Measurements from ENCODE around the gene HYAL2.

- no peak for TF ChIP-seq CTCF (IDR thresholded peaks at IDR 0.05)
- no peak for TF ChIP-seq POLR2A (IDR thresholded peaks at IDR 0.05)
Measured at GRCh38 chr3:50314816-50315215, 7.7 kb downstream of the HYAL2 start.

Measured in ovary (tissue), 3 donors.